Measurements from ENCODE around the gene CMIP.
"Not testable (repeated sequence)": the region's sequence is repeated elsewhere in the genome, so short reads cannot be mapped to it uniquely, and the experiment has no call there.

CMIP gene

DNA sequence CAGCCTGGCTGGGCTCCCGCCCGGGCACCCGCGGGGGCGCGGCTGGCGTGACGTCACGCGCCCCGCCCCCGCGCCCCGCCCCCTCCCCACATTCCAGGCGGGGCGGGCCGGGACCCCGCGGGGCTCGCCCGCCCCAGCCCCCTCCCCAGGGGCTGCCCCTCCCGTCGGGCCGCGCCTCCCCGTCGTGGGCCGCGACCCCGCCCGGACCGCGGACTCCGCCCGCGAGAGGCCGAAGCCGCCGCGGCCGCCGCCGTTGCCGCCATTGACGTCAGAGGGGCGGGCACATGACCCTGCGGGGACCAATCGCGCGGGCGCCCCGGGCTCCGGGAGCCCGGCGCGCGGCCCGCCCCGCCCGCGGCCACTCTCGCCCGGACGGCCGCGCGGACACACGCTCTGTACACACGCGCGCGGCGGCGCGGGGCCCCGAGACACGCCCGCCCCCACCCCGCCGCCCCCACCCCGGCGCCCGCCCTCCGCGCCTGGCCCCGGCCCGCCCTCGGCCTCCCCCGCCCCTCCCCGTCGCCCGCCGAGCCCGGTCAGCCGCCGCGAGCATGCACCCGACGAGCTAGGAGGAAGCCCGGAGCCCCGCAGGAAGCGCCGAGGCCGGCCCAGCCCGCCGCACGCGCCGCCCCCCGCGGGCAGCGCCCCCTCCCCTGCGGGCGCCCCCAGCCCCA, at the start of gene CMIP:
Gene CMIP (plus strand): TSS at position 361 of the 674 bp plus-strand sequence.
- DNase-seq, result peak; percentile 83

- DNase-seq, result no peak
Measured at GRCh38 chr16:81394966-81395655, 49.5 kb upstream of the CMIP start.

DNA sequence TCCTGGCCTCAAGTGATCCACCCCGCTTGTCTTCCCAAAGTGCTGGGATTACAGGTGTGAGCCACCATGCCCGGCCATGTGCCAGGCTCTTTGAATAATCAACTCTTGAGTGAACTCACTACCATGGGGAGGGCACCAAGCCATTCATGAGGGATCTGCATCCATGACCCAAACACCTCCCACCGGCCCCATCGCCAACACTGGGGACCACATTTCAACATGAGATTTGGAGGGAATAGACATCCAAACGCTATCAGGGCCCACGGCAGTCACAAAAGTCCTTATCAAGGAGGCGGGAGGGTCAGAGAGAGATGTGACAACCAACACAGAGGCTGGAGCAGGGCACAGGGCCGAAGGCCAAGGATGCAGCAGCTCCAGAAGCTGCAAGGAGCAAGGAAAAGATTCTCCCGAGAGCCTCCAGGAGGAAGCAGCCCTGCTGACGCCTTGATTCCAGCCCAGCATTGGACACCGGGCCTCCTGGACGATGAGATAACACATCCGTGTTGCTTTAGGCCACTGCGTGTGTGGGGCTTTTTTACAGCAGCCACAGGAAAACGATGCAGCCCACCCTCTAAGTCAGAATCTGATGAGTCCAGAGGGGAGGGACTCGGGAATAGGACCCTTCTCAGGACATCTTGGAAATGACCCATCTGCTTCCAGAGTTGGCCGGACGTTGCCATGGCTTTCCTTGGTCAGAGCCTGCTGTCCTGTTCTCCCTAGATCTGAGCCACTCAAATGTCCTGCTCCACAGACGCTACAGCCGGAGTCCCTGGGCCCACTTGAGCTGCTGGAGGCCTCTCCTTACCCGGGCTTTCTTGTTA, 47.3 kb upstream of the CMIP start:
- DNase-seq, result no peak

DNA sequence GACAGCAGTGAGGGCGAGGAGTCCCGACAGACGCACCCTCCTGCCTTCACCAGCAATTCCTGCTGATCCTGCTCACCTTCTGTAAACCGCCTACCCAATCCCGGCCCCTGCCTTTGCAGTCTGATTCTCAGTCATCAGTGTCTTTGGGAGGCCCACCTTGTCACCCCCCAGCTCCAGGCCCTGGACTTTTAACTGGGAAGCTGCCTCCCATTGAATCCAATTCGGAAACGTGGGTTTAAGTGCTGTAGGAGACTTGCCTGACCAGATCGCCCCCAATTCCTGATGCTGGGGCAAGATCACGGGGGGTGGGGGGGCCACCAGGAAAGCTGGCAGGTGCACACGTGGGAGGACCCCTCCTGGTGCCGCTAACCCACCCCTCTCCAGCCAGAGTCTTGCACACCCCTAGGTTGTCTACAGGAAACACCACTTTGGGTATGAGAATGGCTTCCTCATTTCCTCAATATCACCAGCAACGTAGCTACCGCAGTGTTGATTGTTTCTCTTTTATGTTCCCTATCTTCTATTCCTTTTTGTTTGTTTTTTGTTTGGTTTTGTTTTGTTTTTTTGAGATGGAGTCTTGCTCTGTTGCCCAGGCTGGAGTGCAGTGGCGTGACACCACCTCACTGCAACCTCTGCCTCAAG, 46.6 kb upstream of the CMIP start:
- DNase-seq, result no peak

- DNase-seq, result no peak
Measured at GRCh38 chr16:81399909-81400308, 44.7 kb upstream of the CMIP start.

- peak; percentile 90 for DNase-seq
Measured at GRCh38 chr16:81401035-81401950, 43.3 kb upstream of the CMIP start.

DNA sequence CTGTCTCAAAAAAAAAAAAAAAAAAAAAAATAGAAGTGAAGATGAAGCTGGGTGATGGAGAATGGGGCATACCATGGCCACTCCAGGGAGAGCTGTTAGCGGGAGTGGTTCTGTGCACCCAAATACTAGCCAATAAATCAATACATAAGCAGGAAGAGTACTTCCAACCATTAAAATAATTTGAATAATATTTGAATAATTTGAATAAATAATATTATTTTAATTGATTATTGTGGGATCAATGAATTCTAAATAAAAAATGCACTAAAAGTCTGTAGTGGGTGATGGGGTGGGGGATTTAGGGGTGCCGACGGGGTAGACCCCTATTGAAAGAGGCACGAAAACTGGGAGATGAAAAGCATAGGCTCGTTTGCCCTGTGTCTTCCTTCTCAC, 41.4 kb upstream of the CMIP start:
- DNase-seq, result no peak

- DNase-seq, result peak; percentile 80
Measured at GRCh38 chr16:81403601-81404391, 40.8 kb upstream of the CMIP start.

- DNase-seq, result not testable (repeated sequence)
Measured at GRCh38 chr16:81405002-81405401, 39.6 kb upstream of the CMIP start.

DNA sequence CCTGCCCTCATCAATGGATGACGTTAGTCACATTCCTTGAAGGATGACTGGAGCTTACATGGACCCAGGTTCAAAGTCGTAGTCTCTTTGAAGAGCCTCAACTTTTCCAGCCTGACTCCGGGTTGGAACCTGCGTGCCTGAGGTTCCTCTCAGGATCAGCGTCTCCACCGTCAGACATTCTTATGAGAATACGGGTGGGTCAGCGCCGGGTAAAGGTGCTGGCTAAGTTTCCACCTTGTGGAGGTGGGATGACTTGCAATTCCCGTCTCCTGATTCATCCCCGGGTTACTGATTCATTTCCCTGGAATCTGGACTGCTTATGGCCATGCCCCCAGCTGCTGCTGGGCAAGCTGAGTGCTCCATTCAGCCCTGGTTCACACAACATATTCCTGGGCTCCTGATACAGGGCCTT, 38.9 kb upstream of the CMIP start:
- peak; percentile 94 for DNase-seq

- no peak for DNase-seq
Measured at GRCh38 chr16:81408409-81408950, 36.1 kb upstream of the CMIP start.

DNA sequence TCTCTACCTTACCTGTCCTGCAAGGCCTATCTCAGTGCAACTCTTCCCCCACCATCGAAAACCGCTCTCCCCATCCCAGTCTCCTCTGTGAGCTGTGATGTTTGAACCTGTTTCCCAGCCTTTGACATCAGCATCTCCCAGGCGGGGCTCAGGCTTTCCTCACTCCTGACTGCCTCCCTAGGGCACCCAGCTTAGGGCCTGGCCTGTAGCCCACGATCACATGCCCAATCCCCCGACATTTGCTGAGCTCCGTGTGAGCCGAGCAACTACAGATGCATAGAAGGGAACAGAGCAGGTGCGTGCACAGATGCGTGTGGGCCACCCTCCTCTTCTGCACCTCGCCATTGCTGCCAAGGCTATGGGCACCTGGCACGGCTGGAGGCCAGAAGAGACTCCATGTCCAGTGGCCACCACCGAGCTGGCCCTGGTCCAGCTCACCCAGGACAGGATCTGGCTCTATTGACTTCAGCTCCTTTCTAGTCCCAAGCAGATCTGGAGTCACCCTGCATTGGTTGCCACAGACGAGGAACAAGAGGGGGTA, 35.5 kb upstream of the CMIP start:
- DNase-seq, result no peak

DNA sequence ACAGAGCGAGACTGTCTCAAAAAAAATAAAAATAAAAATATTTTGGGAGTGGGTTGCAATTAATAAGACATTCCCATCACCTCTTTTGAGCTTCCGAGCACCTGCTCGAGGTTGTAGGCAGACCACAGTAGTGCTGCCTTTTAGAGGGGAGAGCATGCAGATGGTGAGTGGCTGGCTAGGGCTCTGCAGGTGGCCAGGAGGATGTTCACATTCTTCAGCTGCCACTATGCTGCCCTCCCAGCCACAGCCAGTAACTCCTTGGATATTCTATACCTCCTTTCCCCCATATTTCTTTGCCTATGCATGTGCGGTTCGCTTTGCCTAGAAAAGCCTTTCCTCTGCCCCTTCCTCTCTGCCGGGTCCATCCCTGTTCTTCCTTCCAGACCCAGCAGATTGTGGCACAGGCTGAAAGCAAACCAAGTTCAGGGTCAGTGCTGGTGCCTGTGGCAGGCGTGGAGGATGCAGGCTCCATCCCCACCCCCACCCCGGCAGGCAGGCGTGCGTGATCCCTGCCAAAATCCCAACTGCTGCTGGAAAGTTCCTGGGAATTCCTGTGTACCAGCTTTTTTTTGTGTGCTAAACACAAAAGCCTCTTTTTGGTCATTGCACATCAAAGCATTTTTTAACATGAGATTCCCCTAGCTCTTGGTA, 33.8 kb upstream of the CMIP start:
- no peak for DNase-seq

- DNase-seq, result no peak
Measured at GRCh38 chr16:81413245-81413990, 31.2 kb upstream of the CMIP start.

- no peak for DNase-seq
Measured at GRCh38 chr16:81415751-81416150, 28.9 kb upstream of the CMIP start.

- DNase-seq, result no peak
Measured at GRCh38 chr16:81416749-81417148, 27.9 kb upstream of the CMIP start.

DNA sequence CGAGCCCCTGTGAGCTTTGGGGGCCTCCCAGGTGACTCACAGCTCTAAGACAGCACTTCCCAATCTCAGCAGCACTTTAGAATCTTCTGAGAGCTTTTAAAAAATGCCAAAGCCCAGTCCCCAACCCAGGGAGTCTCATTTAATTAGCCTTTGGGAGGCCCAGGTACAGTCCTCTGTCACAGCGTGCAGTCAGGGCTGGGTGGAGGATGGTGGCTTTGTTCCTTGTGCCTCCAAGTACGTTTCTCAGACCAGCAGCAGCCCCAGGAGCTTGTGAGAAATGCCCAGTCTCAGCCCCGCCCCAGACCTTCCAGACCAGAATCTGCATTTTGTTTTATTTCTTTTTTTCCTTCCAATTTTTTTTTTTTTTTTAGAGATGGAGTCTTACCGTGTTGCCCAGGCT, 27.4 kb upstream of the CMIP start:
- DNase-seq, result no peak

DNA sequence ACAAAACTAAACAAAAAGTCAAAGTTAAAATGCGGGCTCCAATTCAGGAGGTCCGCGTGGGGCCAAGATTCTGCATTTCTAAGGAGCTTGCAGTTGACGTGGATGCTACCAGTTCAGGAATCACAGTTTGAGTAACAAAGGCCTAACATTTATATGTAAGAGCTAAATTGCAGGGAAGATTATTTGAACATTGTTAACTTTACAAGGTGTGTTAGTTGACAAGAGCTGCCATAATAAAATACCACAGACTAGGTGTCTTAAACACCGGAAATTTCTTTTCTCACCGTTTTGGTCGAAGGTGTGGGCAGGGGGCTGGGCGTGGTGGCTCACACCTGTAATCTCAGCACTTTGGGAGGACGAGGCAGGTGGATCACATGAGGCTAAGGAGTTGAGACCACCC, 24.8 kb upstream of the CMIP start:
- no peak for DNase-seq

- DNase-seq, result no peak
Measured at GRCh38 chr16:81421126-81421525, 23.5 kb upstream of the CMIP start.

All from EL (cell line).